GM23338 (cell line): ENCODE results near the gene SSMEM1. TPM values are rescaled to one million over a fixed set of nuclear protein-coding genes. Genes with fewer than 3 reads are reported as not detected.

Experiments
- ATAC-seq: fragments of 200-7000 bp; cut with Tn5 transposase; 3 replicates; pipeline ENCODE4 v1.9.1; 2020
- DNase-seq: peaks from one replicate; pipeline ENCODE4 v3.0.0-alpha.2; 2015; ENCODE audit warnings: low spot score
- H2AFZ ChIP-seq: fragments of 200-600 bp; sonication (generic); 2 replicates; pipeline ENCODE4 v1.8.0; 2016; ENCODE audit warnings: antibody characterized with exemption, mild to moderate bottlenecking, moderate library complexity
- H3F3A ChIP-seq: fragments of 200-600 bp; sonication (generic); replicated peaks from 2 replicates; pipeline ENCODE4 v1.8.0; 2017; ENCODE audit warnings: antibody characterized with exemption, mixed run types, low read depth
- H3K27ac ChIP-seq: fragments of 200-600 bp; sonication (generic); 2 replicates; pipeline ENCODE4 v1.6.1; 2016; ENCODE audit warnings: low read depth
- H3K27me3 ChIP-seq: fragments of 200-600 bp; sonication (generic); 2 replicates; pipeline ENCODE4 v1.8.0; 2016; ENCODE audit warnings: mild to moderate bottlenecking, mixed run types, moderate library complexity; ENCODE audit not compliant: insufficient read depth
- H3K36me3 ChIP-seq: fragments of 200-600 bp; sonication (generic); 2 replicates; pipeline ENCODE4 v1.8.0; 2016; ENCODE audit warnings: mild to moderate bottlenecking; ENCODE audit not compliant: insufficient read depth
- H3K4me1 ChIP-seq: fragments of 200-600 bp; sonication (generic); 2 replicates; pipeline ENCODE4 v1.8.0; 2016; ENCODE audit warnings: mild to moderate bottlenecking, moderate library complexity; ENCODE audit not compliant: insufficient read depth
- H3K4me2 ChIP-seq: fragments of 200-600 bp; sonication (generic); 2 replicates; pipeline ENCODE4 v1.7.1; 2017; ENCODE audit warnings: mixed run types
- H3K4me3 ChIP-seq: fragments of 200-600 bp; sonication (generic); 2 replicates; pipeline ENCODE4 v1.6.1; 2016; ENCODE audit warnings: mixed run types
- H3K79me2 ChIP-seq: fragments of 200-600 bp; sonication (generic); replicated peaks from 2 replicates; pipeline ENCODE4 v1.8.0; 2017; ENCODE audit warnings: mild to moderate bottlenecking; ENCODE audit not compliant: insufficient read depth
- H3K9me2 ChIP-seq: fragments of 200-600 bp; sonication (generic); 2 replicates; pipeline ENCODE4 v1.8.0; 2017; ENCODE audit not compliant: insufficient read depth
- H4K20me1 ChIP-seq: fragments of 200-600 bp; sonication (generic); replicated peaks from 2 replicates; pipeline ENCODE4 v1.8.0; 2017; ENCODE audit warnings: mild to moderate bottlenecking; ENCODE audit not compliant: insufficient read depth
- H3K27ac Mint-ChIP-seq: 2 replicates; pipeline ENCODE4 v1.8.0; 2020; ENCODE audit warnings: inconsistent platforms, mild to moderate bottlenecking, moderate library complexity, mixed read lengths
- H3K27me3 Mint-ChIP-seq: 3 replicates; pipeline ENCODE4 v1.8.0; 2022; ENCODE audit warnings: low read depth, mild to moderate bottlenecking, moderate library complexity, mixed read lengths, inconsistent platforms; ENCODE audit not compliant: insufficient read depth, poor library complexity
- H3K36me3 Mint-ChIP-seq: 3 replicates; pipeline ENCODE4 v1.8.0; 2021; ENCODE audit warnings: low read depth, mild to moderate bottlenecking, inconsistent platforms, moderate library complexity, mixed read lengths
- H3K4me1 Mint-ChIP-seq: 3 replicates; pipeline ENCODE4 v1.8.0; 2020; ENCODE audit warnings: mild to moderate bottlenecking, inconsistent platforms, mixed read lengths
- H3K4me3 Mint-ChIP-seq: 3 replicates; pipeline ENCODE4 v1.8.0; 2021; ENCODE audit warnings: moderate library complexity, mild to moderate bottlenecking, inconsistent platforms, mixed read lengths
- H3K9me3 Mint-ChIP-seq: 3 replicates; pipeline ENCODE4 v1.8.0; 2020; ENCODE audit warnings: moderate library complexity, mild to moderate bottlenecking, inconsistent platforms, mixed read lengths
- CREB1 ChIP-seq: fragments of 250-450 bp; sonication (Bioruptor Pico); IDR thresholded peaks from 2 replicates; pipeline ENCODE4 v1.5.0; 2020; ENCODE audit warnings: low read depth, mild to moderate bottlenecking, moderate library complexity
- EZH2 ChIP-seq: fragments of 200-600 bp; sonication (generic); IDR thresholded peaks from one replicate; pipeline ENCODE4 v1.8.0; 2017; ENCODE audit warnings: antibody characterized with exemption, mild to moderate bottlenecking, low read depth; ENCODE audit not compliant: unreplicated experiment
- EZH2phosphoT487 ChIP-seq: fragments of 200-600 bp; sonication (generic); IDR thresholded peaks from one replicate; pipeline ENCODE4 v1.8.1; 2018; ENCODE audit warnings: antibody characterized with exemption; ENCODE audit not compliant: unreplicated experiment
- JUNB ChIP-seq: IDR thresholded peaks from one replicate; pipeline ENCODE4 v1.6.1; 2016; ENCODE audit warnings: antibody characterized with exemption; ENCODE audit not compliant: unreplicated experiment
- NANOG ChIP-seq: IDR thresholded peaks from 2 replicates; pipeline ENCODE4 v1.6.1; 2016; ENCODE audit warnings: antibody characterized with exemption, borderline replicate concordance
- POLR2AphosphoS5 ChIP-seq: IDR thresholded peaks from 2 replicates; pipeline ENCODE4 v1.6.1; 2016; ENCODE audit warnings: antibody characterized with exemption, low read depth
- STAT1 ChIP-seq: IDR thresholded peaks from one replicate; pipeline ENCODE4 v1.6.1; 2016; ENCODE audit warnings: antibody characterized with exemption; ENCODE audit not compliant: unreplicated experiment
- ZNF114 ChIP-seq: fragments of 250-450 bp; sonication (Bioruptor Pico); IDR thresholded peaks from 2 replicates; pipeline ENCODE4 v1.5.0; 2020; ENCODE audit warnings: mild to moderate bottlenecking, moderate library complexity
- ZNF331 ChIP-seq: fragments of 250-450 bp; sonication (Bioruptor Pico); IDR thresholded peaks from 2 replicates; pipeline ENCODE4 v1.5.0; 2020; ENCODE audit warnings: low read depth, mild to moderate bottlenecking, moderate library complexity
- polyA plus RNA-seq: library from polyadenylated mRNA; unstranded; fragments of >200 nt; fragmentation: Nextera tagmentation; extraction: Ambion mirVana; gene quantifications from 2 replicates; pipeline ENCODE4 v1.2.1, GENCODE V29; 2016
- total RNA-seq: library from RNA; depleted of rRNA; stranded (reverse); fragments of >200 nt; shearing (Covaris generic); gene quantifications from 2 replicates; pipeline ENCODE4 v1.2.3, GENCODE V29; 2014
- TF ChIP-seq, protein P1 (sequence below), 2 experiments: fragments of 200-600 bp in 1 of 2; sonication (generic) in 1 of 2; conservative IDR thresholded peaks; 2 replicates each; pipeline versions ENCODE4 v1.5.1 to v1.6.1; 2016 to 2017; ENCODE audit warnings: antibody characterized with exemption in 2 of 2, low read depth in 2 of 2, mild to moderate bottlenecking in 2 of 2, moderate library complexity in 1 of 2
- TF ChIP-seq, protein P2 (sequence below): fragments of 250-450 bp; sonication (Bioruptor Pico); IDR thresholded peaks from 2 replicates; pipeline ENCODE4 v1.5.0; 2020; ENCODE audit warnings: mild to moderate bottlenecking, moderate library complexity

Gene SSMEM1
- total and polyA plus RNA-seq, 2 experiments from 2014 or later = not detected

DNA sequence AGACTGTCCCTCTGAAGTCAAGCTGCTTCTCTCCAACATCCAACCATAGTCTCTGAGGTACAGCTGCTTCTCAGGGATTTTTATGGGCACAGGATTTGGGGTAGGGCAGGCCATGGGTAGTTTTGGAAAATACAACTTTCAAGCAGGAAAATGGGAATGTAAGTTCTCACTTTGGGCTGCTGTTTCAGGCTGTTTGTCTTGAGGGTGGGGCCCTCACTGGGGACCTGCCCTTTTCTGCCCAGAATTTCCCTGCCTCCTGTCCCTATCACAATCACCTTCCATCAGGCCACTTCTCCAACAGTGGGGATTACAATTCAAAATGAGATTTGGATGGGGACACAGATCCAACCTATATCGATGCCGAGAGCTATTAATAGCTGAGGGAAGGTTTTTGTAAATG lies 24.5 kb downstream of the SSMEM1 start (continued):
- TF ChIP-seq ZNF331 (CRISPR knock-in tag) = no peak
- TF ChIP-seq, protein P1, sequence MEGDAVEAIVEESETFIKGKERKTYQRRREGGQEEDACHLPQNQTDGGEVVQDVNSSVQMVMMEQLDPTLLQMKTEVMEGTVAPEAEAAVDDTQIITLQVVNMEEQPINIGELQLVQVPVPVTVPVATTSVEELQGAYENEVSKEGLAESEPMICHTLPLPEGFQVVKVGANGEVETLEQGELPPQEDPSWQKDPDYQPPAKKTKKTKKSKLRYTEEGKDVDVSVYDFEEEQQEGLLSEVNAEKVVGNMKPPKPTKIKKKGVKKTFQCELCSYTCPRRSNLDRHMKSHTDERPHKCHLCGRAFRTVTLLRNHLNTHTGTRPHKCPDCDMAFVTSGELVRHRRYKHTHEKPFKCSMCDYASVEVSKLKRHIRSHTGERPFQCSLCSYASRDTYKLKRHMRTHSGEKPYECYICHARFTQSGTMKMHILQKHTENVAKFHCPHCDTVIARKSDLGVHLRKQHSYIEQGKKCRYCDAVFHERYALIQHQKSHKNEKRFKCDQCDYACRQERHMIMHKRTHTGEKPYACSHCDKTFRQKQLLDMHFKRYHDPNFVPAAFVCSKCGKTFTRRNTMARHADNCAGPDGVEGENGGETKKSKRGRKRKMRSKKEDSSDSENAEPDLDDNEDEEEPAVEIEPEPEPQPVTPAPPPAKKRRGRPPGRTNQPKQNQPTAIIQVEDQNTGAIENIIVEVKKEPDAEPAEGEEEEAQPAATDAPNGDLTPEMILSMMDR (conservative IDR thresholded peaks at IDR 0.05; ENCODE audit: low read depth in 2 of 2) = no peak
- TF ChIP-seq JUNB = no peak
- no peak for TF ChIP-seq EZH2
- no peak for TF ChIP-seq CREB1 (CRISPR knock-in tag)
- no peak for TF ChIP-seq POLR2AphosphoS5
- no peak for TF ChIP-seq EZH2phosphoT487
- no peak for TF ChIP-seq ZNF114 (CRISPR knock-in tag)
- no peak for TF ChIP-seq STAT1

DNA sequence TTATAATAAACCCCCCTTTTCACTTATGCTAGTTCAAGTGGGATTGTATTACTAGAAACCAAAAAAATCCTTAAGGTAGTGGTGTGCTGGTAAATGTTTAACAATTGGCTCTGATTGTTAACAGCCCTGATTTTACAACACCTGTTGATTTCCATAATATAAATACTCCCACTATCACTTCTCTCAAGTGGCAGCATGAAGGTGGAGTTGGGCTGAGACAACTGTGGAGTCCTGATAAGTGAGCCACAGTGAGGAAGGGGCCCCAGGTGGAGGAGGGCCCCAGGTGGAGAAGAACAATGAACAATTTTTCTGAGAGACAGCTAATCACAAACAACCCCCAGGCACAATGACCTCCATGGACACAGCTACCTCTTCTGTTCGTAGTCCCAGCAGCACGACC lies 26.4 kb downstream of the SSMEM1 start:
- DNase-seq (no peak), ATAC-seq (no peak)
- H3K36me3 Mint-ChIP-seq = no peaks in the 10 kb centered on the region; the same call in 2 of the 3 replicates
- peaks cover 8% of the 10 kb centered on the region for H3K27me3 Mint-ChIP-seq
- Histone ChIP-seq H3F3A (no peaks in the 10 kb centered on the region), H3K27me3 (no peaks in the 10 kb centered on the region), H3K27ac (no peak overlapping the region), H3K4me1 (no peaks in the 10 kb centered on the region), H3K4me2 (no peak overlapping the region), H3K4me3 (no peak overlapping the region), H3K36me3 (no peaks in the 10 kb centered on the region), H4K20me1 (no peaks in the 10 kb centered on the region), H2AFZ (no peak overlapping the region), H3K79me2 (no peaks in the 10 kb centered on the region), H3K9me2 (no peaks in the 10 kb centered on the region)
- H3K27ac Mint-ChIP-seq = no peak overlapping the region
- H3K9me3 Mint-ChIP-seq = peaks cover 4% of the 10 kb centered on the region; the same call in 2 of the 3 replicates
- no peaks in the 10 kb centered on the region; the same call in 2 of the 3 replicates for H3K4me1 Mint-ChIP-seq
- H3K4me3 Mint-ChIP-seq = no peak overlapping the region
- TF ChIP-seq EZH2 = no peak
- TF ChIP-seq CREB1 (CRISPR knock-in tag) = no peak
- TF ChIP-seq, protein P2, sequence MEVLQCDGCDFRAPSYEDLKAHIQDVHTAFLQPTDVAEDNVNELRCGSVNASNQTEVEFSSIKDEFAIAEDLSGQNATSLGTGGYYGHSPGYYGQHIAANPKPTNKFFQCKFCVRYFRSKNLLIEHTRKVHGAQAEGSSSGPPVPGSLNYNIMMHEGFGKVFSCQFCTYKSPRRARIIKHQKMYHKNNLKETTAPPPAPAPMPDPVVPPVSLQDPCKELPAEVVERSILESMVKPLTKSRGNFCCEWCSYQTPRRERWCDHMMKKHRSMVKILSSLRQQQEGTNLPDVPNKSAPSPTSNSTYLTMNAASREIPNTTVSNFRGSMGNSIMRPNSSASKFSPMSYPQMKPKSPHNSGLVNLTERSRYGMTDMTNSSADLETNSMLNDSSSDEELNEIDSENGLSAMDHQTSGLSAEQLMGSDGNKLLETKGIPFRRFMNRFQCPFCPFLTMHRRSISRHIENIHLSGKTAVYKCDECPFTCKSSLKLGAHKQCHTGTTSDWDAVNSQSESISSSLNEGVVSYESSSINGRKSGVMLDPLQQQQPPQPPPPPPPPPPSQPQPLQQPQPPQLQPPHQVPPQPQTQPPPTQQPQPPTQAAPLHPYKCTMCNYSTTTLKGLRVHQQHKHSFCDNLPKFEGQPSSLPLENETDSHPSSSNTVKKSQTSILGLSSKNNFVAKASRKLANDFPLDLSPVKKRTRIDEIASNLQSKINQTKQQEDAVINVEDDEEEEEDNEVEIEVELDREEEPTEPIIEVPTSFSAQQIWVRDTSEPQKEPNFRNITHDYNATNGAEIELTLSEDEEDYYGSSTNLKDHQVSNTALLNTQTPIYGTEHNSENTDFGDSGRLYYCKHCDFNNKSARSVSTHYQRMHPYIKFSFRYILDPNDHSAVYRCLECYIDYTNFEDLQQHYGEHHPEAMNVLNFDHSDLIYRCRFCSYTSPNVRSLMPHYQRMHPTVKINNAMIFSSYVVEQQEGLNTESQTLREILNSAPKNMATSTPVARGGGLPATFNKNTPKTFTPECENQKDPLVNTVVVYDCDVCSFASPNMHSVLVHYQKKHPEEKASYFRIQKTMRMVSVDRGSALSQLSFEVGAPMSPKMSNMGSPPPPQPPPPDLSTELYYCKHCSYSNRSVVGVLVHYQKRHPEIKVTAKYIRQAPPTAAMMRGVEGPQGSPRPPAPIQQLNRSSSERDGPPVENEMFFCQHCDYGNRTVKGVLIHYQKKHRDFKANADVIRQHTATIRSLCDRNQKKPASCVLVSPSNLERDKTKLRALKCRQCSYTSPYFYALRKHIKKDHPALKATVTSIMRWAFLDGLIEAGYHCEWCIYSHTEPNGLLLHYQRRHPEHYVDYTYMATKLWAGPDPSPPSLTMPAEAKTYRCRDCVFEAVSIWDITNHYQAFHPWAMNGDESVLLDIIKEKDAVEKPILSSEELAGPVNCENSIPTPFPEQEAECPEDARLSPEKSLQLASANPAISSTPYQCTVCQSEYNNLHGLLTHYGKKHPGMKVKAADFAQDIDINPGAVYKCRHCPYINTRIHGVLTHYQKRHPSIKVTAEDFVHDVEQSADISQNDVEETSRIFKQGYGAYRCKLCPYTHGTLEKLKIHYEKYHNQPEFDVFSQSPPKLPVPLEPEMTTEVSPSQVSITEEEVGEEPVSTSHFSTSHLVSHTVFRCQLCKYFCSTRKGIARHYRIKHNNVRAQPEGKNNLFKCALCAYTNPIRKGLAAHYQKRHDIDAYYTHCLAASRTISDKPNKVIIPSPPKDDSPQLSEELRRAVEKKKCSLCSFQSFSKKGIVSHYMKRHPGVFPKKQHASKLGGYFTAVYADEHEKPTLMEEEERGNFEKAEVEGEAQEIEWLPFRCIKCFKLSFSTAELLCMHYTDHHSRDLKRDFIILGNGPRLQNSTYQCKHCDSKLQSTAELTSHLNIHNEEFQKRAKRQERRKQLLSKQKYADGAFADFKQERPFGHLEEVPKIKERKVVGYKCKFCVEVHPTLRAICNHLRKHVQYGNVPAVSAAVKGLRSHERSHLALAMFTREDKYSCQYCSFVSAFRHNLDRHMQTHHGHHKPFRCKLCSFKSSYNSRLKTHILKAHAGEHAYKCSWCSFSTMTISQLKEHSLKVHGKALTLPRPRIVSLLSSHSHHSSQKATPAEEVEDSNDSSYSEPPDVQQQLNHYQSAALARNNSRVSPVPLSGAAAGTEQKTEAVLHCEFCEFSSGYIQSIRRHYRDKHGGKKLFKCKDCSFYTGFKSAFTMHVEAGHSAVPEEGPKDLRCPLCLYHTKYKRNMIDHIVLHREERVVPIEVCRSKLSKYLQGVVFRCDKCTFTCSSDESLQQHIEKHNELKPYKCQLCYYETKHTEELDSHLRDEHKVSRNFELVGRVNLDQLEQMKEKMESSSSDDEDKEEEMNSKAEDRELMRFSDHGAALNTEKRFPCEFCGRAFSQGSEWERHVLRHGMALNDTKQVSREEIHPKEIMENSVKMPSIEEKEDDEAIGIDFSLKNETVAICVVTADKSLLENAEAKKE (CRISPR knock-in tag) = no peak
- no peak for TF ChIP-seq JUNB
- no peak for TF ChIP-seq ZNF114 (CRISPR knock-in tag)
- TF ChIP-seq NANOG = no peak
- TF ChIP-seq, protein P1 (conservative IDR thresholded peaks at IDR 0.05; ENCODE audit: low read depth in 2 of 2) = no peak
- TF ChIP-seq EZH2phosphoT487 = no peak
- no peak for TF ChIP-seq STAT1
